Suprapubic skin (tissue), 4 donors: ENCODE data around the gene GRM7.

Experiments
- CTCF ChIP-seq, 2 donors: fragments of 200-600 bp in 1 of 2; fragments of 450-650 bp in 1 of 2; sonication (generic) in 1 of 2; IDR thresholded peaks; one replicate each; pipeline ENCODE4 v1.5.1; 2016 to 2019; ENCODE audit warnings: antibody characterized with exemption in 2 of 2, mild to moderate bottlenecking in 1 of 2, moderate library complexity in 1 of 2
- EP300 ChIP-seq: sonication (generic); formaldehyde crosslinking; IDR thresholded peaks from one replicate; pipeline ENCODE4 v1.6.1; 2017; ENCODE audit warnings: antibody characterized with exemption
- POLR2A ChIP-seq, 2 donors: fragments of 450-650 bp; IDR thresholded peaks; one replicate each; pipeline ENCODE4 v1.6.1; 2017; ENCODE audit warnings: antibody characterized with exemption in 2 of 2, mild to moderate bottlenecking in 2 of 2, moderate library complexity in 2 of 2
- POLR2AphosphoS5 ChIP-seq, 3 donors: sonication (generic); formaldehyde crosslinking; IDR thresholded peaks; one replicate each; pipeline ENCODE4 v1.6.1; 2017; ENCODE audit warnings: antibody characterized with exemption in 3 of 3

GRCh38 chr3:7573330-7573729 lies 712.4 kb downstream of the GRM7 start:
- no peak for TF ChIP-seq CTCF (IDR thresholded peaks at IDR 0.05)
- no peak for TF ChIP-seq POLR2AphosphoS5 (IDR thresholded peaks at IDR 0.05)
- TF ChIP-seq POLR2A (IDR thresholded peaks at IDR 0.05), result no peak
- no peak for TF ChIP-seq EP300
